GM23248 (cell line): ENCODE measurements around the gene RBP5.

Experiments
- EZH2 ChIP-seq: fragments of 200-600 bp; sonication (generic); IDR thresholded peaks from 2 replicates; pipeline ENCODE4 v1.6.1; 2018; ENCODE audit warnings: antibody characterized with exemption, mild to moderate bottlenecking; ENCODE audit not compliant: insufficient read depth, poor library complexity, severe bottlenecking
- EZH2phosphoT487 ChIP-seq: fragments of 200-600 bp; sonication (generic); IDR thresholded peaks from 2 replicates; pipeline ENCODE4 v1.6.1; 2018; ENCODE audit warnings: antibody characterized with exemption, moderate library complexity, mild to moderate bottlenecking, low read depth; ENCODE audit not compliant: insufficient read depth

GRCh38 chr12:7171854-7172253 is 43.2 kb upstream of the RBP5 start:
- TF ChIP-seq EZH2 = no peak
- TF ChIP-seq EZH2phosphoT487 = no peak
